ENCODE results near the gene ZNF213. TPM values are rescaled to one million over a fixed set of nuclear protein-coding genes. Genes with fewer than 3 reads are reported as not detected.
"Not testable (repeated sequence)": the region's sequence is repeated elsewhere in the genome, so short reads cannot be mapped to it uniquely, and the experiment has no call there.

The ZNF213 gene
- total RNA-seq, 1 experiment from 2014 or later: 2.0 TPM

GRCh38 chr16:3173892-3174617 lies 39.2 kb downstream of the ZNF213 start:
- Histone ChIP-seq H3K36me3 (ENCODE audit: insufficient read depth, low read length) (no peaks in the 10 kb centered on the region), H3K27ac (ENCODE audit: low read length) (no peak overlapping the region), H2AFZ (ENCODE audit: low read length) (0 out of 2 replicates have a peak overlapping the region, but pooled peaks have one; percentile 84), H3K79me2 (ENCODE audit: low read length) (no peaks in the 10 kb centered on the region), H3K4me1 (ENCODE audit: low read length) (peaks cover 21% of the 10 kb centered on the region), H3K9me2 (replicated peaks; ENCODE audit: insufficient read depth, low read length) (no peaks in the 10 kb centered on the region), H4K20me1 (ENCODE audit: insufficient read depth, low read depth, low read length) (no peaks in the 10 kb centered on the region), H3K9me3 (ENCODE audit: low read length) (no peaks in the 10 kb centered on the region), H3K27me3 (ENCODE audit: low read length) (no peaks in the 10 kb centered on the region), H3K9ac (ENCODE audit: low read length) (peak overlapping the region; percentile 48), H3K4me2 (ENCODE audit: low read depth, low read length, poor library complexity, severe bottlenecking) (peak overlapping the region; percentile 72), H3K4me3 (ENCODE audit: low read length) (peak overlapping the region; percentile 52; the same call in 1 of the 2 replicates)
- peak; percentile 88 for DNase-seq

- Histone ChIP-seq H2AFZ (ENCODE audit: low read length) (no peak overlapping the region), H3K27ac (ENCODE audit: low read length) (no peak overlapping the region), H3K4me3 (ENCODE audit: low read length) (no peak overlapping the region), H3K9me2 (replicated peaks; ENCODE audit: insufficient read depth, low read length) (no peaks in the 10 kb centered on the region), H3K9ac (ENCODE audit: low read length) (no peak overlapping the region), H3K4me2 (ENCODE audit: low read depth, low read length, poor library complexity, severe bottlenecking) (peak overlapping the region; percentile 72), H3K36me3 (ENCODE audit: insufficient read depth, low read length) (no peaks in the 10 kb centered on the region), H3K79me2 (ENCODE audit: low read length) (no peaks in the 10 kb centered on the region), H3K9me3 (ENCODE audit: low read length) (no peaks in the 10 kb centered on the region), H3K27me3 (ENCODE audit: low read length) (no peaks in the 10 kb centered on the region), H3K4me1 (ENCODE audit: low read length) (peaks cover 21% of the 10 kb centered on the region), H4K20me1 (ENCODE audit: insufficient read depth, low read depth, low read length) (no peaks in the 10 kb centered on the region)
- DNase-seq: no peak
These were observed 39.9 kb downstream of the ZNF213 start for GRCh38 chr16:3174618-3175148.

GRCh38 chr16:3175157-3176093 lies 40.6 kb downstream of the ZNF213 start:
- Histone ChIP-seq H3K36me3 (ENCODE audit: insufficient read depth, low read length) (no peaks in the 10 kb centered on the region), H4K20me1 (ENCODE audit: insufficient read depth, low read depth, low read length) (no peaks in the 10 kb centered on the region), H3K79me2 (ENCODE audit: low read length) (no peaks in the 10 kb centered on the region), H3K9me3 (ENCODE audit: low read length) (no peaks in the 10 kb centered on the region), H3K9me2 (replicated peaks; ENCODE audit: insufficient read depth, low read length) (no peaks in the 10 kb centered on the region), H2AFZ (ENCODE audit: low read length) (no peak overlapping the region), H3K4me2 (ENCODE audit: low read depth, low read length, poor library complexity, severe bottlenecking) (no peak overlapping the region), H3K27me3 (ENCODE audit: low read length) (no peaks in the 10 kb centered on the region), H3K4me1 (ENCODE audit: low read length) (peaks cover 21% of the 10 kb centered on the region), H3K27ac (ENCODE audit: low read length) (no peak overlapping the region), H3K9ac (ENCODE audit: low read length) (no peak overlapping the region), H3K4me3 (ENCODE audit: low read length) (no peak overlapping the region)
- peak; percentile 76 for DNase-seq

GRCh38 chr16:3179651-3180050 lies 44.8 kb downstream of the ZNF213 start:
- Histone ChIP-seq H3K36me3 (ENCODE audit: insufficient read depth, low read length) (no peaks in the 10 kb centered on the region), H3K4me2 (ENCODE audit: low read depth, low read length, poor library complexity, severe bottlenecking) (no peak overlapping the region), H3K9me3 (ENCODE audit: low read length) (no peaks in the 10 kb centered on the region), H3K27me3 (ENCODE audit: low read length) (no peaks in the 10 kb centered on the region), H2AFZ (ENCODE audit: low read length) (no peak overlapping the region), H3K9ac (ENCODE audit: low read length) (no peak overlapping the region), H3K4me1 (ENCODE audit: low read length) (no peaks in the 10 kb centered on the region), H3K9me2 (replicated peaks; ENCODE audit: insufficient read depth, low read length) (no peaks in the 10 kb centered on the region), H3K79me2 (ENCODE audit: low read length) (no peaks in the 10 kb centered on the region), H3K4me3 (ENCODE audit: low read length) (no peak overlapping the region), H3K27ac (ENCODE audit: low read length) (no peak overlapping the region), H4K20me1 (ENCODE audit: insufficient read depth, low read depth, low read length) (no peaks in the 10 kb centered on the region)
- DNase-seq: no peak

- no peak overlapping the region for H2AFZ ChIP-seq (ENCODE audit: low read length)
- no peaks in the 10 kb centered on the region for H3K79me2 ChIP-seq (ENCODE audit: low read length)
- H3K9me2 ChIP-seq (replicated peaks; ENCODE audit: insufficient read depth, low read length): no peaks in the 10 kb centered on the region
- H3K36me3 ChIP-seq (ENCODE audit: insufficient read depth, low read length): no peaks in the 10 kb centered on the region
- H3K4me3 ChIP-seq (ENCODE audit: low read length): no peak overlapping the region
- no peak for DNase-seq
- no peaks in the 10 kb centered on the region for H4K20me1 ChIP-seq (ENCODE audit: insufficient read depth, low read depth, low read length)
- H3K9ac ChIP-seq (ENCODE audit: low read length): no peak overlapping the region
- no peaks in the 10 kb centered on the region for H3K4me1 ChIP-seq (ENCODE audit: low read length)
- no peak overlapping the region for H3K27ac ChIP-seq (ENCODE audit: low read length)
- no peaks in the 10 kb centered on the region for H3K27me3 ChIP-seq (ENCODE audit: low read length)
- no peak overlapping the region for H3K4me2 ChIP-seq (ENCODE audit: low read depth, low read length, poor library complexity, severe bottlenecking)
- no peaks in the 10 kb centered on the region for H3K9me3 ChIP-seq (ENCODE audit: low read length)
These were observed 45.6 kb downstream of the ZNF213 start for GRCh38 chr16:3180445-3180878.

GRCh38 chr16:3182293-3182607 lies 47.4 kb downstream of the ZNF213 start:
- not testable (repeated sequence) for H3K9me2 ChIP-seq (replicated peaks; ENCODE audit: insufficient read depth, low read length); DNase-seq; H3K4me1 ChIP-seq (ENCODE audit: low read length); H3K4me3 ChIP-seq (ENCODE audit: low read length); H3K9ac ChIP-seq (ENCODE audit: low read length); H4K20me1 ChIP-seq (ENCODE audit: insufficient read depth, low read depth, low read length); H3K9me3 ChIP-seq (ENCODE audit: low read length); H2AFZ ChIP-seq (ENCODE audit: low read length); H3K27ac ChIP-seq (ENCODE audit: low read length); H3K36me3 ChIP-seq (ENCODE audit: insufficient read depth, low read length); H3K27me3 ChIP-seq (ENCODE audit: low read length); H3K79me2 ChIP-seq (ENCODE audit: low read length); H3K4me2 ChIP-seq (ENCODE audit: low read depth, low read length, poor library complexity, severe bottlenecking)

- Histone ChIP-seq H2AFZ (ENCODE audit: low read length) (no peak overlapping the region), H3K9me3 (ENCODE audit: low read length) (no peaks in the 10 kb centered on the region), H3K4me1 (ENCODE audit: low read length) (no peaks in the 10 kb centered on the region), H3K36me3 (ENCODE audit: insufficient read depth, low read length) (no peaks in the 10 kb centered on the region), H3K4me3 (ENCODE audit: low read length) (no peak overlapping the region), H3K79me2 (ENCODE audit: low read length) (no peaks in the 10 kb centered on the region), H3K9ac (ENCODE audit: low read length) (no peak overlapping the region), H3K27ac (ENCODE audit: low read length) (no peak overlapping the region), H4K20me1 (ENCODE audit: insufficient read depth, low read depth, low read length) (no peaks in the 10 kb centered on the region), H3K27me3 (ENCODE audit: low read length) (no peaks in the 10 kb centered on the region), H3K9me2 (replicated peaks; ENCODE audit: insufficient read depth, low read length) (no peaks in the 10 kb centered on the region), H3K4me2 (ENCODE audit: low read depth, low read length, poor library complexity, severe bottlenecking) (no peak overlapping the region)
- DNase-seq: no peak
These were observed 48.0 kb downstream of the ZNF213 start for GRCh38 chr16:3182608-3183444.
